WI38 (cell line): Measurements from ENCODE around the gene YOD1.

ENCODE experiments used
- H3K4me3 ChIP-seq: 2 replicates; pipeline ENCODE4 v1.5.1; 2011; ENCODE audit warnings: low read depth, mild to moderate bottlenecking, control low read depth, low read length
- CTCF ChIP-seq: IDR thresholded peaks from 2 replicates; pipeline ENCODE4 v1.5.1; 2012; ENCODE audit warnings: low read depth, mild to moderate bottlenecking, control low read depth, low read length

The YOD1 gene

GRCh38 chr1:207030522-207031009, 20.4 kb downstream of the YOD1 start:
- no peak for TF ChIP-seq CTCF
- no peak overlapping the region for H3K4me3 ChIP-seq

- no peak overlapping the region for H3K4me3 ChIP-seq
Measured at GRCh38 chr1:207029701-207030521, 21.1 kb downstream of the YOD1 start.

GRCh38 chr1:207028884-207029650, 21.9 kb downstream of the YOD1 start:
- H3K4me3 ChIP-seq: no peak overlapping the region
- TF ChIP-seq CTCF: no peak

More at GRCh38 chr1:207029701-207030521, 21.1 kb downstream of the YOD1 start:
- no peak for TF ChIP-seq CTCF

- H3K4me3 ChIP-seq: no peak overlapping the region
- TF ChIP-seq CTCF: no peak
Measured at GRCh38 chr1:207027921-207028320, 23.1 kb downstream of the YOD1 start.

- TF ChIP-seq CTCF: no peak
- H3K4me3 ChIP-seq: no peak overlapping the region
Measured at GRCh38 chr1:207027206-207027777, 23.7 kb downstream of the YOD1 start.

GRCh38 chr1:207026104-207026534, 24.9 kb downstream of the YOD1 start:
- no peak overlapping the region for H3K4me3 ChIP-seq
- no peak for TF ChIP-seq CTCF
